GM19452 (cell line): ENCODE results near the gene SLC3A2.

Experiments used
- ATAC-seq: cut with Tn5 transposase; IDR thresholded peaks from one replicate; pipeline ENCODE4 v1.9.1; 2021; ENCODE audit not compliant: unreplicated experiment

Gene SLC3A2

GRCh38 chr11:62909107-62909894, 28.6 kb downstream of the SLC3A2 start:
- no peak for ATAC-seq

- ATAC-seq: no peak
Measured at GRCh38 chr11:62910141-62910882, 29.6 kb downstream of the SLC3A2 start.

GRCh38 chr11:62911137-62912130, 30.7 kb downstream of the SLC3A2 start:
- ATAC-seq: no peak

GRCh38 chr11:62912268-62912667, 31.6 kb downstream of the SLC3A2 start:
- no peak for ATAC-seq

GRCh38 chr11:62914416-62914815, 33.7 kb downstream of the SLC3A2 start:
- no peak for ATAC-seq

GRCh38 chr11:62917906-62918502, 37.3 kb downstream of the SLC3A2 start:
- ATAC-seq: no peak

GRCh38 chr11:62918531-62918930, 37.8 kb downstream of the SLC3A2 start:
- ATAC-seq: no peak

- ATAC-seq: no peak
Measured at GRCh38 chr11:62919476-62919875, 38.8 kb downstream of the SLC3A2 start.

GRCh38 chr11:62919898-62920640, 39.4 kb downstream of the SLC3A2 start:
- ATAC-seq: no peak

- no peak for ATAC-seq
Measured at GRCh38 chr11:62921201-62921572, 40.5 kb downstream of the SLC3A2 start, which contains the start of gene CHRM1. Gene CHRM1, minus strand, starts transcription at chr11:62921363. Its CDS starts 10,263 bp downstream, at chr11:62911100.

- no peak for ATAC-seq
Measured at GRCh38 chr11:62921573-62922188, 41.0 kb downstream of the SLC3A2 start.

GRCh38 chr11:62922189-62922589, 41.5 kb downstream of the SLC3A2 start:
- ATAC-seq: no peak

GRCh38 chr11:62922653-62923431, 42.1 kb downstream of the SLC3A2 start:
- ATAC-seq: no peak

GRCh38 chr11:62923601-62924411, 43.1 kb downstream of the SLC3A2 start:
- no peak for ATAC-seq

- ATAC-seq: no peak
Measured at GRCh38 chr11:62925308-62925707, 44.6 kb downstream of the SLC3A2 start.

GRCh38 chr11:62925745-62926679, 45.3 kb downstream of the SLC3A2 start:
- ATAC-seq: no peak
